Right lung (tissue), 5 donors: ENCODE results near the gene FOXN3. TPM values are rescaled to one million over a fixed set of nuclear protein-coding genes. Genes with fewer than 3 reads are reported as not detected.
"Not testable (repeated sequence)": the region's sequence is repeated elsewhere in the genome, so short reads cannot be mapped to it uniquely, and the experiment has no call there.

ENCODE experiments used
- DNase-seq, 2 donors: peaks; one replicate each; pipeline ENCODE4 v3.0.0-alpha.2; 2013
- polyA plus RNA-seq, 5 donors: library from polyadenylated mRNA; unstranded; fragments of 120-200 nt; gene quantifications; one replicate each; pipeline versions ENCODE4 v1.2.1 to v1.2.3, GENCODE V29; 2013; ENCODE audit warnings: inconsistent platforms in 1 of 5, low replicate concordance in 1 of 5; ENCODE audit not compliant: insufficient read length in 5 of 5, insufficient read depth in 1 of 5

FOXN3 gene
- polyA plus RNA-seq, 5 donors = 34.0 to 48.1 (median 45.4) TPM

DNA sequence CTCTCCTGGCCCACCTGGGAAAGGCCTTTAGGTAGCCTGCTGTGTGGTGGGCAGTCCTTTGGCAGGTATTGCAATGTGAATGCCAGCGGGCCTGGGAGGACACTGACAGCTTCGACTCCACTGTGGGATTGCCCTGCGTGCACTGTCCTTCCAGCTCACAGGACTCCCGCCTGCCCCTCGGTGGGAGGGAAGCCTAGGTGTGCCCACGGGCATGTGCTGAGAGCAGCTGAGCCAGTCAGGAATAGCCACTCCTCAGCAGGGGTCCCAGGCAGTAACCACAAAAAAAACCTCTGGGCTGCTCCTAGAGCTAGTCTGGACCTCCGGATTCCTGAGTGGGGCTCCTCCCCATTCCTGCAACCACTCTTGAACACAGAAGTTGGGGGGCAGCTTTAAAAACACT is 278.2 kb downstream of the FOXN3 start:
- DNase-seq = no peak

DNA sequence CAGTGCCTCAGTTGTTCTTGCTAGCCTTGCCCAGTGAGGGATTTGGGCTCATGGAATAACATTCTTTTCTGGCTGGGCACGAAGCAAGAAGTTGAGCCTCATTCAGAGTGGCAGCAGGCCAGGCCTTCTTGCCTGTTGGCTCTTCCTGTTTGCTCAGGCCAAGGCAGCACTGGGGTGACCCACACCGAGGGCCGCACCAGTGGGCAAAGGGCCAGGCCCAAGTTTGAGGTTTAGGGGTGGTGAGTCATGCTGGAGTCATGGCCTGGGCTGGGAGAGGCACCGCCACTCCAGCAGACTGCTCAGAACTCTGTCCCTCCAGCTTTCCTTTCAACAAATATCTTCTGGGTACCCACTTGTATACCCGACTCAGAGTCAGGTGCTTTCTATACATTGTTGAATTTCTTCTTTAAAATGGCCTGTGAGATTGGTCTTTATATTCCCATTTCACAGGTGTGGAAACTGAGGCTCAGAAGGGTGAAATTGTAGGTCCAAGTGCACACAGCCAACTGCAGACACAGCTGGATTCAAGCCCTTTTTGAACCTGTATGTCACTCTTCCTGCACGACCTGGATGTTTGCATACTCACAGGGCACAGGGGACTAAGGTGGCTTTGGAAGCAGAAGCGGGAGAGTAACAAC is 279.4 kb downstream of the FOXN3 start:
- no peak for DNase-seq

DNA sequence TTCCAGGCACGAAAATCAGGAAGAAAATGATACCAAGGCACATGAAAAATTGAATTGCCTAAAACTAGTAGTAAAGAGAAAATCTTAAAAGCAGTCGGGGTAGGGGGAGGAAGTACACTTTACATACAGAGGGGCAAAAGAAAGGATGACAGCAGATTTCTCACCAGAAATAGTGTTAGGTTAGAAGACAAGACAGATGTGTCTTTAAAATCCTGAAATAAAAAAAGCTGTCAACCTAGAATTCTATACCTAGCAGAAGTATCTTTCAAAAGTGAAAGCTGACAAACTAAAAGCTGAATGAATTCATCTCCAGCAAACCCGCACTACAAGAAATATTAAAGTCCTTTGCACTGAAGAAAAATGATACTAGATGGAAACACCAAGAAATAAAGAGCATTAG is 280.4 kb downstream of the FOXN3 start:
- no peak for DNase-seq

DNA sequence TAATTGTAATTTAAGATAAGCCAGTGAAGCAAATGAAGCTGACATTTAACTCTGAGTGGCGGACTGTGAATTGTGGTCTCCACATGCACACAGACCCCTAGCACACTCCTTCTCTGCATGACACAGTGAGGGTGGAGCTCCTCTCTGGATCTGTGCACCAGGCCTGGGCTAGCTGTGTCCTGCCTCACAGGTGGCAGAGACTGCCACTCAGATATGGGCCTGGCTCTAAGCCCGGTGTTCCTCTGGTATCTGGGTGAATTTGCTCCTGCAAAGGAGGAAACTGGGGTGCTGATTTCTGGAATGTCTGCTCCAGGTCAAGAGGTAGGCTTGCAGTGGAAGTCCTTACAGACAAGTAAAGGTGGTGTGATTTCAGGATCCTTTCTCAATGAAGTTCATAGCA is 282.4 kb downstream of the FOXN3 start:
- no peak for DNase-seq

DNA sequence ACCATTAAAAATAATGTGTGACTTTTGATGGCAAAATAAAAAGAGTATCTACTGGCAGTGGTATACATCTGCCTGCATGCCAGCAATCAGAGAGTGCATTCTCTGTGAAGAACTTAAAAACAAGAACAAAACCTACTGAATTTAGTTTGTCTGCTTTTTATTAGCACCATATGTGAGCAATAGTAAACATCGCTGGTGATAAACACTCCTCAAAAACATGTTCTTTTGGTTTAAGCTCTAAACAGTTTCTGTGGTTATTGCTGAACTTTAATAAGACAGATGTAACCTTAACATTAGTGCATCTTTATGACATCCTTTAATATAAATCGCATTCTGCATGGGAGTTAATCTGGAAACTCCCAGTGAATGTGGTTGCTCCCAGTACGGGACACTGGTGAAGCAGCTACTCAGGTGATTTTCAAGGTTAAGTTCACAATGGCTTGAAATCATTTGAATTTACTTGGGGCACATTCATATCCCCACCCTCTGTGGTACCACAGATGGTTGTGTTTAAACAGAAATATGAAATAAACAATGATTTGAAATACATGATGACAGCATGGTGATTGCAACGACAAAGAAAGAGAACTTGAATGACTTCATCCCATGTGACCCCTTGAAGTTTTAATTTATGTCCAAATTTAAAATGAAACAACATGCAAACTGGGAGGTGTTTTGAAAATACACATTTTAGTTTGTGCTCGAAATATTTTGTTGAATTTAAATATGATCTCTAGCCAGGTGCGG is 285.9 kb downstream of the FOXN3 start:
- no peak for DNase-seq

DNA sequence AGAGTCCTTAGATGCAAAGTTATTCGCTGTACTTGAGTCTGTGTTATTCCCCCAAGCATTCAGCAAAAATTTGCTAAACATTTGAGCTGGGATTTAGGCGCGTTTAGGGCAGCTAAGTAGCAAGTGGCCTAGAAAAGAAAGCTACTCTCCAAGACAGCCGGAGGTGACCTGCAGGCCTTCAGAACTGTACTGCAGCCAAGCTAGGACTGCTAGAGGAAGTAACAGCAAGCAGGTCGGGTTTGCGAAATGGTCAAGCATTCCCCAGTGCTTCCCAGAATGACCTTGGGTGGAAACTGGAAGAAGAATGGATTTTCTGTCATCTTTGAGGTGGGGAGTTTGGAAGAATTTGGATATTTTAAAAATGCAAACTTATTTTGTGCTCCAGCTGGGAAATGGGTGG is 287.5 kb downstream of the FOXN3 start:
- no peak for DNase-seq

DNA sequence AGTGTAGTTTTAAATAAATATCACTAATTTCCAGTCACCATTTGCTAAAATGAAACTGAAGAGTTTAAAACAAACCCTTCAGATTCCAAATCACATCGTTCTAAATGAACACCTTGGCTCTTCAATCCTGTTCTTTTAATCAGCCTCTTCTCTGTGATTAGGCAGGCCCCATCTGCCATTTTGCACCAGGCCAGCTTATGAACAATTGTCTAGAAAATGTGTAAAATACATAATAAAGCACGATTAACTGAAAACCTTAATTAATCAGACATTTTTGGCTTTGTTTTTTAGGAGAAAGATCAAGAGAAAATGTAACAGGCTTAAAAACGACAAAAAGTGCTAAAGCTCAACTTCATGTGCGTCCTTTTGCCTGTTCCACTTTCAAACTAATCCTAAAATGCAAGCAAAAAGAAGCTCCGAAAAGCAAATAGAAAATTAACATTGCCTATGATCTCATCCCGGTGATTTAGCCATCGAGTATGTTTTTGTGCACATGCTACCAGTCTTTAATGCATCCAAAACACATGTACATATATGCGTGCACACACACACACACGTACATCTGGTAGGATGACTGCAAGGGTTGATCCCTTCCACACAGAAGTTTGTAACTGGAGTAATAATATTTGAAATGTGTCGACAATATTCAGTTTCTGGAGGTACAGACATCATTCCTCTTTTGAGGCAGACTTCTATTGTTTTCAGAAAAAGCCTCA is 288.6 kb downstream of the FOXN3 start:
- no peak for DNase-seq

DNA sequence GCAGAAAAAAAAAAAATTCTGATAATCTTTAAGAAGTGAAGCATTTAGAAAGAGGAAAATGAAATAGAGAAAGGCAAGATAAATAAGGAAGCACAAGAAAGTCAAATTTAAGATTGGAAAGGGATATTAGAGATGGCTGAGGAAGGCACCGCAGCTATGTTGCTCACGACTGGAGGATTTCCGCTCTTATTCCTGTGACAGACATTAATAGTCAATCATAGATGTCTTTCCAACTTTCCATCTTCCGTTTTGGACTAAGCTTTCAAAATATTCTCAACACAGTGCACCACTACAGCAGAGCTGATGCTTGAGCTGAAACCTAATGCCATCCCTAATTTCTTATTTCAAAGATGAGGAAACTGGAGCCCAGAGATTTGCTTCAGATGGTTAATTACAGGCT is 290.6 kb downstream of the FOXN3 start:
- DNase-seq = no peak

DNA sequence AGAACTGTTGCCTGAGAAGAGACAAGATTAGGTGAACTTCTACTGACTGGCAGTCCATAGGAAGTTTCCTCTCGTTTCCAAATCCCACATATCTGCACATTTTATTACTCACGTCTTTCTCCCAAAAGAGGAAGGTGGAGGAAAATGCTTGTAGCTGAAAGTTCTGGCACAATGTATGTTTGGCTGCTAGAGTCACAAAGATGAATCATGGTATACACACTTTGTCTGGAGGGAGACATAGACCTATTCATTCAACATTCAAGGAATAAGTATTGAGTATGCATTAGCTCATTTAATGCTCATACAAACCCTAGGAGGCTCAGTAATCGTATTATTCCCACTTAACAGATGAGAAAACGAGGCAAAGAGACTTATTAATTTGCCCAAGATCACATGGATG is 291.8 kb downstream of the FOXN3 start:
- DNase-seq = no peak

DNA sequence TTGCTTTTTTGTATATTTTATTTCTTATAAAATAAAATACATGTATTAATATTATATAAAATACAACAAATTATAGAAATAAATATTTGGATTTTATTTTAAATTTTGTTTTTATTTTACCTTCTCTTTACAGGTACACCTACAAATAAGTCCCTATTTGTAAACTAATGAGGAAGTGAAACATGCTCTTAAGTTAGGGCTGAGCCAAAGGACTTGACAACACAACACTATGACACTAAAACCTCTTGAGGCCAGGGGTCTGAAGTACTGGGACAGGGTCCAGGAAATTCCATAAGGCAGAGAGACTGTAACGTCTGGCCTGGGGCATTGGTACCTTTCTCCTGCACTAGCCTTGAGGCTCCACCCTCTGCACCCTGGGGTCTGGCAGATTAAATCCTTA is 293.2 kb downstream of the FOXN3 start:
- DNase-seq = no peak

DNA sequence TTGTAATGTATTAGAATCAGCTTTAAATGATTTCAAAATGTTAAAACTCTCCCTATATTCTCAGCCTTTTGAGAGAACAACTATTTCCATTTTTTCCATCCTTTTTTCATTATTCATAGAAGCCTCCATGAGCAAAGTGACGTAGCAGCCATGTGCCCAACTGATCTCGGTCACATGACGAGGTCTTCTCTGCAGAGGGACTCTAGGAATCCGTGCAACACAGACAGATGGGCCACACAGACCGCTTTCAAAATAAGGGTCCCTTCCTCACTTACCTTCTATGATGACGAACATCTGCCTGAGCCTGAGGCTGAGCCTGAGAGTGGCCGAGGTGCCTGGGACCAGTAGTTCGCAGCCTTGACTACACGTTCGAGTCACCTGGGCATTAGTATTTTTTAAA is 293.8 kb downstream of the FOXN3 start:
- DNase-seq = no peak

DNA sequence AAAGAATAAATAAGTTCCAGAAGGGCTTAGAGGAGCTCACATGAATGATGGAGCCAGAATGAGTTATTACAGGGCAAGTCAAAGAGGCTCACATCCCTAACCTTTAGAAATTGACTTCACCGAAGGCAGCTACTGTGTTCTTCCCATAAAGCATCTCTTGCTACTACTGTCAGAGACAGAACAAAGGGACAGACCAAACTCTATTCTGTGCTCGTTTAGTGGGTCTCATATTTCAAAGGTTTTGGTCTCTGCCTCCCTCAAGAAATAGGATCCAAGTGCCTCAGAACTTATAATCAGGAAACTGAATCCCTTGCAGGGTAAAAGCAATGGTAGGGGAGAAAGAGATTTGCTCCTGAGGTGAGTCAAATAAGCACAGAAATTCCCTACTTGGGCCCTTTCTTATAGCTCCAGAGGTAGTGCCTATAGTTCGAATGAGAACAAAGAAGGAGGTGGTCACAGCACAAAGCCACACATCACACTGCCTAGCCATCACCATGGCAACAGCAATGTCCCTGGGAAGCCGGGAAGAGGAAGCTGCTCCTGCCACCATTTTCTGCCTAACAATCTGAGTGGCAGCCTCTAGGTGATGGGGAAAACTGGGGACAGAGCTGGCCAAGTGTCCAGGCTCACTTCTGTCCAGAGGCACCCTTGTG is 294.9 kb downstream of the FOXN3 start:
- DNase-seq = no peak

DNA sequence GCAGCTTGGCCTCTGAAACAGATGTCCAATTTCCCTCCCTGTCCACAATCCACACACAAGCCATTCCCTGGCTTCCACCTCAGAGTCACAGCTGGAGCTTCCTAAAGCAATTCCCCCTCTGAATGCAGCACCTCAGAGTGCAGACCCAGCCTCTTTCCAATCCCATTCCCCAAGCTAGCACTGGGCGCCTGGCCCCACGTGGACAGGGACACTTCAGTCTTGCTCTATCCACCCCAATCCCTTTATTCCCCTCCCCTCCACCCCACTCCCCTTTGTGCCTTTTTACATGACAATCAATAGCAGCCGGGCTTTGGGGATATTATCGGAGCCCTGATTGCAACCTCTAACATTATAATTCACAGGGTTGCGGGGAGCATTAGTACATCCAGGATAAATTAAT is 300.0 kb downstream of the FOXN3 start:
- no peak for DNase-seq

DNA sequence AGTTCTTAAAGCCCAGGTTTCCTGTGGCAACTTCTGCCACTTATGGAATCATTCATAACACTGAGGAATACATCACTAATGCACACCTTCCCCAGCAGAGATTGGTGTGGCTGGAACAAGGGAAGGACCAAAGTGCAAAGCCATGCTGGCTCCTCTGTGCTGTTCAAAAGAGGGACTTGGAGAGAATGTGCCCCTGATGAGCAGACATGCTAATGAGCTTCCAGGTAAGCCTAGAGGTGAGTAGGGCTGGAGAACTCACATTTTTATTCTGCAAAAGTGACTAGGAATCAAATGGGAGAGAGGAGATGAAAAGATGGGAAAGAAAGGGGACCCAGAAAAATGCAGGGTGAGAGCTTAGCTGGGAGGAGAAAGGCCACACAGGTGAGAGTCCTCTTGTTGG is 302.9 kb downstream of the FOXN3 start:
- DNase-seq = no peak

DNA sequence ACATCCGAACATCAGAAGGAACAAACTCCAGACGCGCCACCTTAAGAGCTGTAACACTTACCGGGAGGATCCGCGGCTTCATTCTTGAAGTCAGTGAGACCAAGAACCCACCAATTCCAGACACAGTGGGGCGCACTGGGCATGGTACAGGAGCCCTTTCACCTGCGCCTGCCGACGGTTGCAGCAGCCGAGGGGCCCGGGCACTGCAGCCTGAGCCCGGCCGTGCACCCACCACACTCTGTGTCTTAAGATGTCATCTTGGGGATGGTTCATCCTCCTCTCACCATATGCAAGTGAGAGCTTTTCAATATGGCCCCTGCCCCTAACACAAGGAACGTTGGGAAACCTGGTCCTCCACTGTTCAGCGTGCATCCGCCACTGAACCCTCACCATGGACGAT is 304.3 kb downstream of the FOXN3 start:
- DNase-seq = no peak

DNA sequence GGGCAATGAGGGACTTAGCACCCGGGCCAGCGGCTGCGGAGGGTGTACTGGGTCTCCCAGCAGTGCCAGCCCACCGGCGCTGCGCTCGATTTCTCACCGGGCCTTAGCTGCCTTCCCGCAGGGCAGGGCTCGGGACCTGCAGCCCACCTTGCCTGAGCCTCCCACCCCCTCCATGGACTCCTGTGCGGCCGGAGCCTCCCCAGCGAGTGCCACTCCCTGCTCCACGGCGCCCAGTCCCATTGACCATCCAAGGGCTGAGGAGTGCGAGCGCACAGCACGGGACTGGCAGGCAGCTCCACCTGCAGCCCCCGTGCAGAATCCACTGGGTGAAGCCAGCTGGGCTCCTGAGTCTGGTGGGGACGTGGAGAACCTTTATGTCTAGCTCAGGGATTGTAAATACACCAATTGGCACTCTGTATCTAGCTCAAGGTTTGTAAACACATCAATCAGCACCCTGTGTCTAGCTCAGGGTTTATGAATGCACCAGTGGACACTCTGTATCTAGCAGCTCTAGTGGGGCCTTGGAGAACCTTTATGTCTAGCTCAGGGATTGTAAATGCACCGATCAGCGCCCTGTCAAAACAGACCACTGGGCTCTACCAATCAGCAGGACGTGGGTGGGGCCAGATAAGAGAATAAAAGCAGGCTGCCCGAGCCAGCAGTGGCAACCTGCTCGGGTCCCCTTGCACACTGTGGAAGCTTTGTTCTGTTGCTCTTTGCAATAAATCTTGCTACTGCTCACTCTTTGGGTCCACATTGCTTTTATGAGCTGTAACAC is 305.1 kb downstream of the FOXN3 start:
- DNase-seq = not testable (repeated sequence)

DNA sequence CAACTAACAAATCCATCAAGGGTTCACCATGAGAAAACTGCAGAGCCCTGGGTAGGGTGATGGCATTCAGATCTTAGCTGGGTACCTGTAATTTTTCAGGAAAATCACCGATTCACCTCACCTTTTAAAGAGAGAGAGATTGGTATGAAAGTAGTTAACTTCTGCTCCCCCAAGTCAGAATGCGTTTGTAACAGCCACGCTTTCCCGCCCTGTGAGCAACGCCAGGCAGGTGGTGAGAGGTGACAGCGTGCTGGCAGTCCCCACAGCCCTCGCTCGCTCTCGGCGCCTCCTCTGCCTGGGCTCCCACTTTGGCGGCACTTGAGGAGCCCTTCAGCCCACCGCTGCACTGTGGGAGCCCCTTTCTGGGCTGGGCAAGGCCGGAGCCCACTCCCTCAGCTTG is 305.8 kb downstream of the FOXN3 start:
- DNase-seq = not testable (repeated sequence)

DNA sequence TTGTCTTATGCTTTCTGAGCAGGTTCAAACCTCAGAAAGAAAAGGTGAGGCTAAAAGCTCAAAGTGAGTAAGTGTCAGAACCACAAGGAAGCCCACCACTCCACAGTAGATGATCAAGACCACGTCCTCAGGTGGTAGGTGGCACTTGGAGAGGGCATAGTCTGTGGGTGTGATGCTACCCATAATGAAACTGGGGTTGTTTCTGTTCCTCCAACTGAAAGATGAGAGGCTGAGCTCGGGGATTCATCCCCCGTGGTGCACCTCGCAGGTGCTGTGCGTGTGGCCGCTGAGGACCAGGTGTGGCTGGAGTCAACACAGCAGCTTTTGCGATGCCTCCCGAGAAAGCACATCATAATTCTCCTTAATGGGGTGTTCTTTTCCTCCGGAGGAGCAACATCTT is 306.9 kb downstream of the FOXN3 start:
- DNase-seq = no peak

DNA sequence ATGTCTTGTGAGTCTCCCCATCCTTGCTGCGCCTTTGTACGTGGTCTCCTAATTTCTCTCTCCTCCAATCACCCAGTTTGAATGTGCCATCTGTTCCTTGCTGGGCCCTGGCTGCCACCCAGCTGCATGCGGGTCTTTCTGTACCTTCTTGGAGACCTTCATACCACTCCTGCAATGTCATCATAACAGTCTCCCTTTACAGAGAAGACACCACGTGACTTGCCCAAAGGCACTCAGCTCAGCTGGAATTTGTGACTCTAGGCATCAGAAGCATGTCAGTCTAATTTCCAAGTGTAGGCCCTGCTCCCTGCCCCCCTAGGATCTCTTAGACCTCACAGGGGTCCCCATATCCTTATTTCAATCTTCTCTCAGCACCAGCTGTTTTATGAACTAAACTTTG is 308.4 kb downstream of the FOXN3 start:
- DNase-seq = no peak

DNA sequence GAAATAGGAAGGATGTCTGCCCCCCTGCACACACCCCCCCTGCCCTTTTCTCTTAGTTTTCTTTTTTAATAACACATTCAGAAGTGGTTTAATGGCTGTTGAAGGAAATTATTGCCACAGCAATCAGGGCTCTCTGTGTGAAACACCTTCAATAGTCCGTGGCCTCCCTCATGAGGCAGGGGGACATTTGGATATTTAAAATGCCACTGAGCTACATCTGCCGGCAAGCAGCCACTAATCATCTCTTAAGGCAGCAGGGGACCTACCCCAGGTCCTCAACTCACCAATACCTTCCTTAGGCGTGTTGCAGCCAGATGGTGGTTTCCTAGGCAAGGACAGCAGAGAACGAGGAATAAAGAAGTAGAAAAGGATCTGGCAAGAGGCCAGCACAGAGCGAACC is 309.4 kb downstream of the FOXN3 start:
- no peak for DNase-seq
